ENCODE measurements around the gene SMAD3.
"Not testable (repeated sequence)": the region's sequence is repeated elsewhere in the genome, so short reads cannot be mapped to it uniquely, and the experiment has no call there.

The SMAD3 gene

DNA sequence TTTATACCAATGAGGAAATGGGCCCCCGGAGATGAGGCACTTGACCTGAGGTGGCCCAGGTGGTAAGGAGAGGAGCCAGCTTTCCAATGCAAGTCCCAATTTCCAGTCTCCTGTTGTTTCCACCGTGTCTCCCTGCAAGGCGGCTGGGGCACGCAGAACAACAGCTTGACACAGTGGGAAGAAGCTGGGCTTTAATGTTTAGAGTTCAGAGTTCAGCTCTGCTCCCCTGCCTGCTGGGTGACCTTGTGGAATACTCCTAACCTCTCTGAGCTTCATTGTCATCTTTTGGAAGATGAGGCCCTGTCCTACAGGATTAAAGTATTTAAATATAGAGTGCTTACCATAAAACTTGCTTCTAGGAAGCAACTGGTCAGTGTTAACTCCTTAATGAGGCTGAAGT, 80.3 kb downstream of the SMAD3 start:
- no peak for DNase-seq (ENCODE audit: low read depth)

DNA sequence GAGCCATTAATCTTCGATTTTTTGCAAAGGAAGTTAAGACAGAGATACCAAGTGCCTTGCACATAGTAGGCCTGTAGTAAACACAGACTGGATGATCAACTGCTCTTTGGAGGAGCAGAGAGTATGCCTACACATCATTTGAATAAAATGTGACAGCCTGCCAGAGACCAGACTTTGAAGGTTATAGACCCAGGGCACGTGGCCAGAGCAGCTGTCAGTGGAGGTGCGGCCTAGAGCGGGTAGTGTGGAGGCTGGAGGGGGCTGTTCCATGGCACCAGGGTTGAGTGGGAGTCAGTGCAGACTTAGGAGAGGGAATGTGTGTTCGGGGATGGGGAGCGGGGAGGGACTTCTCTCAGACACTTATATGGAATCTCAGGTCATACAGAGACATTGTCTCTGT, 80.8 kb downstream of the SMAD3 start:
- no peak for DNase-seq (ENCODE audit: low read depth)

DNA sequence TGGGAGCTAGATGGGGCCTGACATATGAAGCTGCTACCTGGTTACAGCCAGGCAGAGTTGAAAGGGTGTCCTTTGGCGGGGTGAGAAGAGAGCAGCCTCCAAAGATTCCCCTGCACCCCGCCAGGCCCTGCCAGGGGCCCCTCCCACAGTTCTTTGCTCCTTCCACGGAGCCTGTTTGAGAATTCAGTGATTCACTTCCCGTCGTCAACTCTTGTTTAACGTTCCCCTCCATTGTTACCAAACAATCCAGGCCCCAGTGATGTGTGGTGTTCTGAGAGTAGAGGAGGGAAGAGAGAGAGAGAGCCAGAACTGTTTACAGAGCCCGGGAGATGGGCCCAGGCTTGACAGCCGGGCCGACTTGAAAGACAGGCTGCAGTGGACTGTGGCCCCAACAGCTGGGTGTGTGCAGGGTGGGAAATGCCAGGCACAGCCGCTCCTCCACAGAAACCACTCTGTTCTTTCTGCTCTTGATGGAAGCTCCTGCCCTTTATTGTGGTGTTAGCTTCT, 81.5 kb downstream of the SMAD3 start:
- DNase-seq (ENCODE audit: low read depth): no peak

DNA sequence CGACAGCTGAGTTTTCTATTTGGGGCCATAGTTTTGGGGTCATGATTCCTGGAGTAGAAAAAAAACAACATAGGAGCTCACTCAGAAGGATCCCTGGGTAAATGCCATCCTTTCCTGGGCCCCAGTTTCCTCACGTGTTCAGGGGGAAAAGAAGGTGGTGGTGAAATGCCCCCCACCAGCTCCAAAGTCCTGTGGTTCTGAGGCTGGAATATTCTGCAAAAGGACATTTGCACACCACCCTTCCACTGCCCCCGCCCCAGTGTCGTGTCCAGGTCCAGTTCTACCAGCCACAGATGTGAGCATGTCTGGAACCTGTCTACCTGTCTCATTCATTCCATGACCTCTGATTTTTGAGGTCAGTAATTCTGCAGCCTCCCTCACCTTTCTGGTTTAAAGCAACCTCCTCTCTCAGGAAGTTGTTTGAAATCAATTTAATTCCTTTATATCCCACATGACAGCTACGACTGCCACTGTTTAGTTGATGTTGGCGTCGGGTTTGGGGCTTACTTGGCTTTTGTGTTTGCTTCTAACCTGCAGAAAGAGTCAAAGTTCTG, 82.1 kb downstream of the SMAD3 start:
- no peak for DNase-seq (ENCODE audit: low read depth)

DNA sequence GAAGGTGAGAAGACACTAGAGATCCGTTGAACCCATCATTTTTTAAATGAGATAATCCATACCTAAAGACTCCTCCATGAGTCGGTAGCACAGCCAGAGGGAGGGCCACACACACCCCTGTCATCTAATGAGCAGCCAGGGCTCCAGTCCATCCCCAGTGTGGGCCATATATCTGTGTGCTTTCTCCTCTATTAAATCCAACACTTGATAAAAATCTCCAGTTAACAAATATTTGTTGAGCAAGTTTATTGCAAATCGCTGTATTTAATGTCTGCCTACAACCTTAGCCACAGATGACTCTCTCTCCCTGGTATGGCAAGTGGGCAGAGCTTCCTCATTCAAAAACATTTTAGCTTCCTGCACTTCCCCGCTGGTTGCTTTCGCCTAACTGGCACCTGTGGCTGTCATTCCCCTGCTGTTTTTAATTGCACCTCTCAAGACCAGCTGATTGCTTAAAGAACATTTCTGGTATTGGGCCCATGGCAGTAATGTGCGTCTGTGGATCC, 82.8 kb downstream of the SMAD3 start:
- no peak for DNase-seq (ENCODE audit: low read depth)

DNA sequence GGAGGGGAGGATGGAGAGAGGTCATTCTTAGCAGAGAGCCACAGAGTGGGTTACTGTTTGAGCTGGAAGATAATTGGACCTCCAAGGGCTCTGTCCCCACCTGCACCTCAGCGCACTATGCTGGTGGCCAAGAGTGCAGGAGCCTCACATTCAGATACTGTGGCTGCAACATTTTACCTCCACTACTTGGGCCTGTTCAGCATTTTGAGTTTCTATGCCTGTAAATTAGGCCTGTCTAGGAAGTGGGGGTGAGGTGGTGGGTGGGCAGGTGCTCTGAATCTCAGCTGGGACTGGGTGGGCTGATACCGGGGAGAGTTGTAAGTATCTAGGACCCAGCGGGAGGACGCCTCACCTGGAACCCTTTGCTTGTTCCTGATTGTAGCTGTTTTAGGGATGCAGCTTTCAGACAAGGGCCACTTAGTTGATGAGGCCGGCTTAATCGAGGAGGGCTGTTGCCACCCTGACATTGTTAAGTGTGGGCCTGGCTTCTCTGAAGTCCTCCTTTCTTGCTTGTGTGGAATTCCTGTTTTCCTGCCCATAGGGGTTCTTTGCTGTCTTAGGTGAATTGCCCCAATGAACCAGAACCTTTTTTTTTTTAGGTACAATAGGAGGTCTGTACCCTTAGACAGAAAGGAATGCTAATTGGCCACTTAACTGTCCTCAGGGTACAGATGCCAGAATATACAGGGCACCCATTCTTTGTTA, 83.8 kb downstream of the SMAD3 start:
- no peak for DNase-seq (ENCODE audit: low read depth)

DNA sequence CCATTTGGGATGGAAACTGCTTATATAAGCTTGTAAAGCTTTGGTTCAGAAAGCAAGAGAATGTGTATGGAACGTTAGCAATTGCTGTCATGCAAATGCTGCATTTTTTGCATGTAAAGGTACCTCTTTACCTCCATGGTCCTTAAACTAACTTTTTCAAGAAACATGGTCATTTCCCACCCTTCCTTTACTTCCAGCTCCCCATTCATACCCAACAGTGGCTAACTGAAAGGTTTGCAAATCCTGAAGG, 84.3 kb downstream of the SMAD3 start:
- DNase-seq (ENCODE audit: low read depth): no peak

DNA sequence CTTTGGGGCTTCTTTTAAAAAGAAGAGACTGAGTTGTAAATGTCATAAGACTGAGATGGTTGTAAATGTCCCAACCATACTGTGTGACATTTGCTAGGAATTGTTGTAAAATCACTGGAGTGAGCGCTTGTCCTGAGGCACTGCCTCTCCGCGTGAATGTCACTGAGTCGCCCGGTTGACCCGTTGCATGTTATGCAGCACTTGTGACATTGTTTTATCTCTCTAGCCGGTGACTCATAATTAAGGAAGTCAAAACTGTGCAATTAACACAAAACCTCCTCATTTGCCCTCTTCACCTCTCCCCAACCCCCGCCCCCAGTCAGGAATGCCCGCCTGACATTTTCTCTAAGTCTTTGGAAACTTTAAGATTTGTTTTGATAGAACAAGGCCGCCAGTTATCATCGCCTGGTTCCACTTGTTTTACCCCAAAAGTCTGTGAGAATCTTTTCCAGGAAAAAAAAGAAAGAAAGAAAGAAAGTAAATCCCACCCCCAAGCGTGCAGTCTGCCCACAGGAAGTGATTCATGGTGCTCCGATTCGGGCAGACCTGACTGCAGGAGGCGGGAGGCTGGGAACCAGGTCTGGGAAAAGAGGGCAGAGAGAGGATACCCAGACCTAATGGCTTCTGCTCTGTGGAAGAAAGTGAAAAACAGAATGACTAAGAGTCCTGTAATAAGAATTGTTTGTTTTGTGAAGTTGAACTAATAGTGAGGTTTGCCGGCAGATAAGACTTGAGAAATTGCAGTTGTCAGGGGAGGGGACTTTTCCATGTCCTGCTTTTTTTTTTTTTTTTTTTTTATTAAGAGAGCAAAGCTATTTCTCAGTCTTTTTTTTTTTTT, 84.8 kb downstream of the SMAD3 start:
- peak; percentile 70 for DNase-seq (ENCODE audit: low read depth)

DNA sequence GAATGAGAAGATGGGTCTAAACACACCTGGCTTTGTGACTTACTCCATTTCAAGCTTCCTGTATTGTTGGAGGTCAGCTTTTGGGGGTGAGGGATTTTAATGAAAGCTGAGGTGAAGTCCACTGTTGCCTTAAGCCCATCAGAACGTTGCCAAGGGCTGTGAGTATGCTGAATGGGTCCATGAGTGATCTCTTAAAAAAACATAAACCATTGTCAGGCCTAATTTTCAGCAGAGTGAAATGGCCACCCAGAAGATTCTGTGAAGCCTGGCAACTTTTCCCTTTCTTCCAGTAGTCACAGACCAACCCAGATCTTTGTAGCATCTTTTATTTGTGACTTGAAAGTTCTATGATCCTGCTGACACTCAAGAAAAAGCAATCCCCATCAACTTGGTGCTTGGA, 87.0 kb downstream of the SMAD3 start:
- DNase-seq (ENCODE audit: low read depth): no peak

DNA sequence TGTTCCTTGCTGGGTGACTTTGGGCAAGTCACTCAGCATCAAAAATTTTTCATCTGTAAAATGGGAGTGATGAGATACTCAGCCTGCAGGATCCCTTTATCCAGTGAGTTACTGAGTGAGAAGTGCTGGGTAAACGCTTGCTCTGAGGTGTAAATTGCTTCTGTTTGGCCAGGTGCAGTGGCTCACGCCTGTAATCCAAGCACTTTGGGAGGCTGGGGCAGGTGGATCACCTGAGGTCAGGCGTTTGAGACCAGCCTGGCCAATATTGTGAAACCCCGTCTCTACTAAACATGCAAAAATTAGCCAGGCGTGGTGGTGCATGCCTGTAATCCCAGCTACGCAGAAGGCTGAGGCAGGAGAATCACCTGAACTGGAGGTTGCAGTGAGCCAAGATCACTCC, 87.6 kb downstream of the SMAD3 start:
- DNase-seq (ENCODE audit: low read depth): not testable (repeated sequence)

DNA sequence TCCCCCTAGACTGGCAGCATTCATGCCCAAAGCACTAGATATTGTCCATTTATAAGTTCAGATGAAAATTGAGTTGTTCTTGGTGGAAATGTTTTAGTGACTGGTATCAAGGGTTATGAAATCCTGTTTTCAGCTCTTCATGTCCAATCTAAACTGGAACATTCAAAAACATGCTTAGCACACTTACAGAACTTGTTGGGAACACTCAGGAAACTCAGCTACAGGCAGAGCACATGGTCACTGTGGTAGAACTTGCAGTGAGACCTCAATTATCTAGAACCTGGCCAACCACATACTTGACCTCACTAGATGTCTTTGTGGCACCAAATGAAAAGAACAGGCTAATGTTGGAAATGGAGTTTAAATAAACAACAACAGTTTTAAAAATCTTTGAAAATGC, 88.8 kb downstream of the SMAD3 start:
- DNase-seq (ENCODE audit: low read depth): no peak

DNA sequence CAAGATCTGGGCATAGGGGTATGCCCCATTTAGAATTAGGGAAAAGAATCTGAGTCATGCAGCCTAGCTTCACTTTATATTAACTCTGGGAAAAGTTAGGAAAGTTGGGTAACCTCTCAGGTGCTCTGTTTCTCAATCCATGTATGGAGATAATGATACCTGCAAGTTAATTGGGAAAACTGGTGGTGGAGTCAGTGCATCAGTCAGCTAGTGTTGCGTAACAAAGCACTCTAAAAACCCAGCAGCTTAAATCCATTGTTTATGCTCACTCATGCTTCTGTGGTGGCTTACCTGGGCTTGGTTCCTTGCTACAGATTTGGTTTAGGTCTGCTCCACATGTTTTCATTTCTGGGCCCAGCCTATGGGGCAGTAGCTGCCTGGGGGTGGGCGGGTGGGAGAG, 91.0 kb downstream of the SMAD3 start:
- no peak for DNase-seq (ENCODE audit: low read depth)

DNA sequence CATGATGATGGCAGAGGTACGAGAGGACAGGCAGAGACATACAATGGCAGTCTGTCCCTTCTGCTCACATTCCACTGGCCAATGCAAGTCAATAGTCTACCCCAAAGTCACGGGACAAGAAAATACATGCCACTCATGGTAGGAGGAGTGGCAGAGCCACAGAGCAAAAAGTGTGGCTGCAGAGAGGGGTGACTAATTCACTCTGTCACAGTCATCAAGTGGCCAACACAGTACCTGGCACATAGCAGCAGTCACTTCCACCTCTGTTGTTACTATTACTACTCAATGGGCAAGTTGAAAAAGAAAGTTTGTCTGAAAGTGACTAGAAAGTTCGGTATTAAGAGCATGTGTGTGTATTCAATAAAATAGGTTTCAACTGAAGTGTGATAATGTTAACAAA, 91.4 kb downstream of the SMAD3 start:
- no peak for DNase-seq (ENCODE audit: low read depth)

DNA sequence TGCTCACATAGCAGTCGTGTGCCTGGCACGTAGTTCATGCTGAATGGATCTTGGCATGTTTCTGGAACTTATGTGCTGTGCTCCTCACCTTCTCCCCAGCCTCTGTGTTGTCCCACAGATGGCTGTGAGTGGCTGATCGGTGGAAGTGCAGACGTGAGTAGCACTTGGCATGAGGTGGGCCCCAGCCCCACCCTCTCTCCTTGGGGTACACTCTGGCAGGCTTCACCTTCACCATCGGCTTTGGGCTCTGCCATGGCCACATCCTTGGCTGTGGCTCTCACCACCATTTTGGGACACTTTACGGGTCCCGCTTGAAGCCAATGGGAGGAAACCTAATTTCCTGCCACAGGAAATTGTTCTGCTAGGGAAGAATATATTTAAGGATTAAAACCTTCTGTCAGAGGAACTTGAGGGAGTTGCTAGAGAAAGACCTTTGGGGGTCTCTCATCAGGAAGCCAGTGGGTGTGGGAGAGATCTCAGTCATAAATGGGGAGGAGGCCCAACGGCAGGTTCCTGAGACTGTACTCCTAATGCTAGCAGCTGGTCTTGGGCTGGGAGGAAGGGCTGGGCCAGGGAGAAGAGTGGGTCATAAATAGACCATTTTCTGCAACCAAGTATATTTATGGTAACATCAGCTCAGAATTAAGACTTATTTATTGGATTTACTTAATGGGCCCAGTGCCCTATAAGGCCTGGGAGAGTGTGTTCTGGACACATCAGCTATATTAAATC, 92.3 kb downstream of the SMAD3 start:
- DNase-seq (ENCODE audit: low read depth): no peak

DNA sequence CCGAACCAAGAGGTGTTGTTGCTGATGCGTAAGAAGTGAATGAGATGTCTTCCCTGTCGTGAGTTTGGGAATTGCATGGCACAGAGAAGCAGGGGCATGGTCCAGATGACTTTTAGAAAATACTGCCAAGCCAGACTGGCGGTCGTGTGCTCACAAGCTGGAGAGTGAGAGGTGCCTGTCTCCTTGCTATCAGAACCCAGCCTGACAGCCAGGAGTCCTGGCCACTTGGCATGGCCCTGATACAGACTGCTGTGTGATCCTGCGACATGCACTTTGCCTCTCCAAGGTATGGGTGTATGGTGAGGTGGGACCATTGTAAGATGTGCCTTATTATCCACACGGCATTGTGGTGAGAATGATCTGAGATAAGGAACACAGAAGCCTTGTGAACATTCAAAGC, 93.0 kb downstream of the SMAD3 start:
- DNase-seq (ENCODE audit: low read depth): no peak

DNA sequence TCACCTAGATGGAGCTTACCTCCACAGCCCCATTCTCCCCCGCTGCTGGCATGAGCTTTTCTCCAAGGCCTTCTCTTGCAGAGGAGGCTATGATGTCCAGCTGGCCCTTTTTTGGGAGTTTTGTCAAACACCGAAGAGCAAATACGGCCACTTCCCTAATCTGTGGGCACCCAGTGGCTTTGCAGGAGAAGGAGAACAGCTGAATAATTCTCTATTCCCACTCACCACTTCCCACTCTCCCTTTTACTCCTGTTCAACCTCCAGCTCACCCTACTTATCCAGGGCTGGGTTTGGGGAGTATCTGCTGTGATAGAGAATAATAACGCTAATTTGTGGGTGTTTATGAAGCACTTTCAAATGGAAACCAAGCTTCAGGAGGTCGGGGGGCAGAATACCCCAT, 96.0 kb downstream of the SMAD3 start:
- DNase-seq (ENCODE audit: low read depth): no peak

DNA sequence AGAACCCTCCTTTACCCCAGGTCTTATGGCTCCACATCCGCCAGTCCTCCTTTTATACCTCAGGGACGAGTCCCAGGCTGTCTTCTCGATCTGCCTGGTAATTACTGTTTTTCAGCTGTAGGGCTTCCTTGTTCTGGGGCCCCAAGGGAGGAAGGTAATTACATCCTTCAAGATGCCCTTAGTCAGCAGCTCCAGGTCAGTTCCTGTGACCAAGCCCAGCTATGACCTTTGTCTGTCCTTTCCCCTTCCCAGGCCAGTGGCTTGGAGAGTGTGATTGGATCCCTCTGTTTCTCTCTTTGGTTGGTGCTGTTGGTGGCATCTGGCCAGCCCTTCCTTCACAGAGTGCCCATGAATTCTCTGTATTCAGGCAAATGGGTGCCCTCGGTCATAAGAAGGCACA, 96.5 kb downstream of the SMAD3 start:
- no peak for DNase-seq (ENCODE audit: low read depth)

DNA sequence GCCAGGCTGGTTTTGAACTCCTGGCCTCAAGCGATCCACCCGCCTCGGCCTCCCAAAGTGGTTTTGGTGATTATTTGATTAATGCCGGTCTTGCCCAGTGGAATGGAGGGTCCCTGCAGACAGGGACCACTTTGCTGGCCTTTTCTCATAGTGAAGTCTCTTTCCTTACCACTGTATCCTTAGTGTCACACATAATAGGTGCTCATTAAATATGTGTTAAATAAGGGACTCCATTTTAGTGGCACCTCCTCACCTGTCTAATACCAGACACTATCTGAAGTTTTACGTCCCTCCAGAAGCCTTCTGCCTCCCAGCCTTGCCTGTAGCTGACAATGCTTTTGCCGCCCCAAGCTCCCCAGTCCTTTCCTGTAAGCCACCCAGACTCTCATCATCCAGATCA, 97.8 kb downstream of the SMAD3 start:
- DNase-seq (ENCODE audit: low read depth): no peak

DNA sequence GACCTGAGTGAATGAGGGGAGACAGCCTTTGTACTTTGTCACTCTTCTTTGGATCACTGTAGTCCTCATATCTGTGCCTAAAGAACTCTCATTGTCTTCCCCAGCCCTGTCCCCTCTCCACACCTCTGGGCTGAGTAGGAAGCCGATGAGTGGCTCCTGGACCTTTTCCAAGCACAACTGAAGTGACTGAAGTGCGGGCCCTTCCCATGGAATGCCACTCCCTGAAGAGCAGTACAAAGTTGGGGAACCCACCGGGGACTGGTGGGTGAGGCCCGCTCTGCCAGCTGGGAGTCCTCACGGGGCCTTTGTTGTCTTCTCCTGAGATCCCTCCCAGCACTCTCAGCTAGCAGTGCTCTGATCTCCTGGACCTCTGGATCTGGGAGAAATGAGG, 99.0 kb downstream of the SMAD3 start:
- DNase-seq (ENCODE audit: low read depth): no peak

DNA sequence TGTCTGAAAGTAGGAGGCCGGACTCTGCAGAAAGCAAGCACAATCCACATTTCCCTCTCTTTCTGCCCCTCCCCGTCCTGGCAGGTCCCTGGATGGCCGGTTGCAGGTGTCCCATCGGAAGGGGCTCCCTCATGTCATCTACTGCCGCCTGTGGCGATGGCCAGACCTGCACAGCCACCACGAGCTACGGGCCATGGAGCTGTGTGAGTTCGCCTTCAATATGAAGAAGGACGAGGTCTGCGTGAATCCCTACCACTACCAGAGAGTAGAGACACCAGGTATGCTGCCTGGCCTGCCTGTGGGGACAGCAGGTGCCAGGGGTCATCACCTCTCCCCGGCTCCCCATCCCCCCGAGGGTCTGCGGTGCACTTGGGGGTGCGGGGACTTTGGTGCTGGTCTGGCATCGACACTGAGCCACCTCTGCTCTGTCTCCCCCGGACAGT, 99.4 kb downstream of the SMAD3 start:
- no peak for DNase-seq (ENCODE audit: low read depth)

DNA sequence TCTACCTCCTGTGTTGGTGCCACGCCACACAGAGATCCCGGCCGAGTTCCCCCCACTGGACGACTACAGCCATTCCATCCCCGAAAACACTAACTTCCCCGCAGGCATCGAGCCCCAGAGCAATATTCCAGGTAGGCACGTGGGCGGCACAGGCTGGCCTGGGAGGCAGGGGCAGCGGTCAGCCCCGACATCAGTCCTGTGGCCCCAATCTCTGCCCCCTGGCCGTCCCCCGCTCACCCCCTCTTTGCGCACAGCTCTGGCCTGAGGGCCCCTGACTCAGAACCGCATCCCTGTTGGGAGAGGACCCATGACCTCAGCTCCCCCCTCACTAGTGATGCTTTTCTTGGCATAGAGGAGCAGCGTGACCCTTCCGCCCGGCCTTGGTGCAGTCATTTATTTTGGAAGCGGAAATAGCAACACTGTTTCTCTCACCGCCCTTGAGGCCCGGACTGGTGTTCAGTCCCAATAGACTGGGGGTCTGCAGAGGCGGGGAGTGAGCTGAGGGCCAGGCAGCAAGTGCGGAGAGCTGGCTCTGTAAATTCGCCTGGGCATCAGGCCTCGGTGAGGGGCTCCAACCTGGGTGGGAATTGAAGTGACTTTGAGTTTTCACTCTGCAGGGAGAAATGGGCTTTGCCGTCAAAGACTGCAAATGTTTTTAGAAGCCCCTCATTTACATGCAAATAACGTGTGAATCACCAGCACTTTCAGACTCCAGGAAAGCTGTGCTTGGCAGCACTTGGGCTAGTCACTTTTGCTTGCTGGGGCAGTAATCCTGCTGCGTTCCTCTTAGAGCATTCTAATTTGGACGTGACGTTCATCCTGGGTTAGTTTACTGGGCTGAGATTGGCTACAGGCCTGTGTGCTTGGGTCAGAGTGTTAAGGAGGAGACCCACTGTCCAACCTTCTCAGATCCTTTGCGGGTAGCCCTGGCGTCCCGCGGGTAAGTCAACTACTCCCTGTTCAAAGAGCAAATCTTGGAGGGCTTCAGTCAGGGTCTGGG, 100.2 kb downstream of the SMAD3 start:
- DNase-seq (ENCODE audit: low read depth): no peak
